Measurements from ENCODE around the gene DNAH2. TPM values are rescaled to one million over a fixed set of nuclear protein-coding genes. Genes with fewer than 3 reads are reported as not detected.

Gene DNAH2
- polyA plus RNA-seq, 2 of the 4 experiments (the other 2 are of a cell fraction): 0.01 to 0.08 TPM

GRCh38 chr17:7842380-7843256, 125.1 kb downstream of the DNAH2 start (continued):
- TF ChIP-seq REST (IDR thresholded peaks at IDR 0.05): peak; percentile 13

GRCh38 chr17:7843257-7843535, 125.7 kb downstream of the DNAH2 start:
- Histone ChIP-seq H3K27ac (peak overlapping the region; percentile 96), H3K9me3 (no peaks in the 10 kb centered on the region), H3K4me3 (peak overlapping the region; percentile 80), H3K4me2 (peak overlapping the region; percentile 91), H3K4me1 (peaks cover 40% of the 10 kb centered on the region)
- ATAC-seq (no peak), DNase-seq (ENCODE audit: low read depth in 1 of 2, low spot score in 1 of 2) (peak in 1 of 2 experiments; percentile 45), FAIRE-seq (no peak)
- CTCF ChIA-PET: interaction anchor here (1.3 to 25.1 kb wide), 6 partner anchors 8 to 126 kb away, joined by 3 to 677 read pairs (median 8); partner anchors contain the start of genes KDM6B and NAA38
- POLR2A ChIA-PET: interaction anchor here (0.6 to 5.7 kb wide), 6 partner anchors 8 to 156 kb away, joined by 3 to 65 read pairs (median 6); partner anchors contain the start of genes CYB5D1, NAA38 and TP53
- TF ChIP-seq HEYL (CRISPR knock-in tag; IDR thresholded peaks at IDR 0.05) (no peak), KDM5A (IDR thresholded peaks at IDR 0.05) (no peak), BCL3 (IDR thresholded peaks at IDR 0.05) (no peak), SREBF2 (IDR thresholded peaks at IDR 0.05) (no peak), NPAS2 (CRISPR knock-in tag; IDR thresholded peaks at IDR 0.05; ENCODE audit: borderline replicate concordance) (no peak), BHLHE40 (IDR thresholded peaks at IDR 0.05; ENCODE audit: low read depth, low read length) (no peak), POLR2AphosphoS2 (conservative IDR thresholded peaks at IDR 0.05; ENCODE audit: low read length) (no peak; the same call in none of the 2 replicates), MAFK (IDR thresholded peaks at IDR 0.05; ENCODE audit: partially characterized antibody) (no peak), TP53 (CRISPR knock-in tag; IDR thresholded peaks at IDR 0.05) (no peak), HOXA7 (CRISPR knock-in tag; IDR thresholded peaks at IDR 0.05) (peak; percentile 47), RARB (CRISPR knock-in tag; IDR thresholded peaks at IDR 0.05) (0 out of 2 replicates have a peak, but pooled peaks have one; percentile 43), USF2 (IDR thresholded peaks at IDR 0.05) (no peak), CBX8 (IDR thresholded peaks at IDR 0.05) (no peak), FOSB (CRISPR knock-in tag; IDR thresholded peaks at IDR 0.05) (peak; percentile 65; the same call in 1 of the 2 replicates), RAD21 (conservative IDR thresholded peaks at IDR 0.05 in 1 of 2, IDR thresholded peaks at IDR 0.05 in 1 of 2) (no peak), ZFP36 (IDR thresholded peaks at IDR 0.05; ENCODE audit: borderline replicate concordance, partially characterized antibody) (no peak), RFX5 (IDR thresholded peaks at IDR 0.05) (no peak), PHF8 (IDR thresholded peaks at IDR 0.05; ENCODE audit: borderline replicate concordance, low read depth) (peak; percentile 20; the same call in 1 of the 2 replicates)
- WGBS (ENCODE audit: missing lambda C conversion rate): 2% methylated on average over 17 of the region's 17 CpGs

All from A549 (cell line).